Measurements from ENCODE around the gene ATP2C2.
"Not testable (repeated sequence)": the region's sequence is repeated elsewhere in the genome, so short reads cannot be mapped to it uniquely, and the experiment has no call there.

The ATP2C2 gene

DNA sequence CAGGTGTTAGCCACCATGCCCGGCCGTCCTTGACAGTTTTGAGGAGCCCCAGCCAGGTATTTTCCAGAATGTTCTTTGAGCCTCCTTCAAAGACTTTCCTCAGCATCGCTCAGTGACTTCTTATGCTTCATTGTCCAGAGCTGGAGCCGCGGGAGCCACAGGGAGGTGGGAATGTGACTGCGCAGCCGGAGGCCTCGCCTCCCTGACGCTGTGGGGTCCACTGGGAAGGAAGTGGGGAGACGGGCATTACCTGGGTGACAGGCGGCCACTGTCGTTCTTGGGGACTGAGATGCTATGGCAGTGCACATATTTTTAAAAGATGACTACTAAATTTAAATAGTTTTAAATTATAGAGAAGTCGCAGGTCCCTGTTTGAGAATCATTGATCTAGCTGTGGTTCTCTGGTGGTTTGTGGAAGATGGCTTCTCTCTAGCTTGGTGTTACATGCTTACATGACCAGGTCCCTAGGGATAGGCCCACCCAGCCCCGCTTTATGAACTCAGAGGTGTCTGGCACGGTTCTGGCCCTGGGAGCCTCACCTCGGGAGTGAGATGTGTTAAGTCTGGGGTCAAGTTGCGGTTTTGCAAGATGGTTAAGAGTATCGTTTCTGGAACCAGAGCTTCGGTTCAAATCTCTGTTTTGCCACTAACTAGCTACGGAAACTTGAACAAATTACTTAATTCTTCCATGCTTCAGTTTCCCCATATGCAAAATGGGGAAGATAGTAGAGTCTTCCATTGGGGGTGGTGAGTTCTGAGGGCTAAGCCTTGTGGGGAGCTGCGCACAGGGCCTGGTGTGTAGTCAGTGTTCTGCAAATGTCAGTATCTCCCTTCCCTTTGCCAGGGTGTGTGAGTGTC is 53.0 kb downstream of the ATP2C2 start:
- no peak for DNase-seq

DNA sequence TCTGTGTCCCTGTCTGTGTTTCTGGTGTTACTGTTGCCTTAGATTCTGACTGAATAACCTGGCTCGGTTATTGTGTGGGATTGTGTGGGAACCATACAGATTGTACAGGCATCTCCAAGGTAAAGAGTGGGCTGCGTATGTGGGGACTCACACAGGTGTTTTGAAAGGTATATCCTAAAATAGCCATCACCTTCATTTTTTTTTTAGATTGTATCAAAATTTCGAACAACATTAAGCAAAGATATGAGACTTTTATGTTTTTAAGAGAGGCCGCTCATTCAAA is 53.5 kb downstream of the ATP2C2 start:
- DNase-seq = no peak

DNA sequence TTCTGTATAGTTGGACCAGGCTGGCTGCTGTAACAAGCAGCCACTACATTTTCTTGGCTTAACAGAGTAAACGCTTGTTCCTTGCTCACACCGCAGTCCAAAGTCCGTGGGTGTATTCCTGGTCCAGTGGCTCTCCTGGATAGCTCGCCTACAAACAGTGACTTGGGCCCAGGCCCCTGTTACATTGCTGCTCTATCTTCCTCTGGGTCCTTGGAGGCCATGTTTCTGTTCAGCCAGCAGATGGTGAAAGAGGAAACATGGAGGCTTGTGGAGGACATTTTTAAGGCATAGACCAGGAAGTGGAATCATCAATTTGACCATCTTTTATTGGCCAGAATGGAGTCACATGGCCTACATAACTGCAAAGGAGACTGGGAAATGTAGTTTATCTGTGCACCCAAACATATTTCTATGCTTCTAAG is 55.1 kb downstream of the ATP2C2 start:
- no peak for DNase-seq

DNA sequence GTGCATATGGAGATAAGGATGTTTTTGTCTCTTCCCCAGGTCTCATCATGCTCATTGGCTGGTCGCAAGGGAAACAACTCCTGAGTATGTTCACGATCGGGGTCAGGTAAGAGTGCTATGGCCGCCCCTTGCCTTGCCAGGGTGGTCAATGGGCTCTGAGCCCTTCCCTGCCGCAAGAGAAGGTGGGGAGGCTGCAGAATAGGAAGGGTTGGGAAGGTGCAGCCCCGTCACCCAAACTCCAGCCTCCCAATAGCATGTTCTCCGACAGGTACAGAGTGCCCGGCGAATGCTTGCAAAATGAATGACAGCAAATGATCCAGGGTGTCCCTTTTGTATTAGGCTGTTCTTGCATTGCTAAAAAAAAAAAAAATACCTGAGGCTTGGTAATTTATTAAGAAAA is 57.4 kb downstream of the ATP2C2 start:
- no peak for DNase-seq

DNA sequence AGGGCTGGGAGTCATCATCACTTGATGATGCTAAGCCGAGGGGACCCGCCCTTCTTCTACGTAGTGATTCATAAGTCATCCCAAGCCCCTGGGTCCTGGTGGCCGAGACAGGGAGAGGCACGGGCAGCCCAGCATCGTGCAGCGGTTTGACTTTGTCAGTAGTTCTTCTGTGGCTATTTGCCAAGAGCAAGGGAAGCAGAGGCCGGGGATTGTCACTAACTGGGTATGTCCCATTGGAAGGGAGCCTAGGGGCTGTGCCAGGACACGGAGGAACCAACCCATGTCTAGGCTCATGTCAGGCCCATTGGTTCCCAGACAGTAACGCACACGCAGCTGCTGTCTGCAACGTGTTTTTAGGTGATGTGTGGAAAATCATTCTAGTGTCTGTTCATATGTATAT is 58.5 kb downstream of the ATP2C2 start:
- DNase-seq = no peak

DNA sequence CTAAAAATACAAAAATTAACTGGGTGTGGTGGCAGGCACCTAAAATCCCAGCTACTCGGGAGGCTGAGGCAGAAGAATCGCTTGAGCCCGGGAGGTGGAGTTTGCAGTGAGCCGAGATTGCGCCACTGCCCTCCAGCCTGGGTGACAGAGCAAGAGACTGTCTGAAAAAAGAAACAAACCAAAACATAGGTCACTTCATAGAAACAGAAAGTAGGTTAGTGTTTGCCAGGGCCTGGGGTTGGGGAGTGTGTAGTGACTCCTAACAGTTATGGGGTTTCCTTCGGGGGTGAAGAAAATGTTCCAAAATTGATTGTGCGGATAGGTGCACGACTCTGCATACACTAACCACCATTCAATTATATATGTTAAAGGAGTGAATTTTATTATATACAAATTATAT is 59.2 kb downstream of the ATP2C2 start:
- no peak for DNase-seq

DNA sequence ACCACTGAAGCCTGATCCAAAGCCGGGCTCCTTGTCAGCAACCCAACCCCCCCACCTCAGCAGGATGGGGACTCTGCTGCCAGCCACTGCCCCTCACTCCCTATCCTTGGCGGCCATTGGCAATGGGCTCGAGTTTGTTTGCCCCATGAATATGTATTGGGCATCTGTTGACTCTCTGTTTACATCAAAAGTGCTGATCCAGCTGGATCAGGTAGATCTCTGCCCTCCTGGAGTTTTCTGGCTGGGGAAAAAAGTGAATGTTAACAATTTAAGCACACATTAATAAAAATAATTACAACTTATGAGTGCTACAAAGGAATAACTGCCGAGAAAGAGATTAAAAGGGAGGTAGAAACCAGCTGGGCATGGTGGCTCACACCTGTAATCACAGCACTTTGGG is 62.5 kb downstream of the ATP2C2 start:
- no peak for DNase-seq

DNA sequence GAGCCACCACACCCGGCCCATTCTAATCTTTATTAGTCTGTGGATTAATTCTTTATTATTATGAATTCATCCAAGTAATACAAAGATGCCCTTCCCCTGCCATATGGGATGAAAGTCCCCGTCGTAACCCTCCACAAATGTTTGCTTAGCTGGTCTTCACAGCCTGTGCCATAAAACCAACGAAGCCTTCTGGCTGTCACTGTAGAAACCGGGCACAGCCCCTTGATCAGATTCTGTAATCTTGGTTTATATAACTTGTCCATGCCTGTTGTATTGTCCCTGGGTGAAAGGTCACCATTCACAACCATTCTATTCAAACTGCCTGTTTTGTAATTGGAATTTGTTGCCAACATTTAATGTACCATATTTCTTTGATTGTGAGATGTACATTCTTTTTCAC is 66.5 kb downstream of the ATP2C2 start:
- no peak for DNase-seq

DNA sequence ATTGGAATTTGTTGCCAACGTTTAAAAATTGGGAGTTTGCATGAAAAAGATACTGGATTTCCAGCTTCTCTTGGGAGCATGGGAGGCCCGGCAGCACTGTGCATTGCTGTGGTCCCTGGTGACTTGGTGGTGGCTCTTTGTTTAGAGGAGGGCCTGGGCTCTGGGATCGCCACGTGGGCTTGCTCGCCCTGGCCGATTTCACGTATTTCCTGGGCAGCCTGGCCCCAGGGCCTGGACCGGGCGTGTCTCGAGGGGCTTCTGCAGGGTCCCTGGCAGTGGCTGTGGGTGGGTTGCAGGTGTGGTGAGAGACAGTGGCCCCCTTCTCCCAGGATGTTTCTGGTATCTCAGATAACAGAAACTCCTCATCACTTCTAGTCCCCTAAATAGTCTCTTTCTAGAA is 67.9 kb downstream of the ATP2C2 start:
- DNase-seq = no peak

DNA sequence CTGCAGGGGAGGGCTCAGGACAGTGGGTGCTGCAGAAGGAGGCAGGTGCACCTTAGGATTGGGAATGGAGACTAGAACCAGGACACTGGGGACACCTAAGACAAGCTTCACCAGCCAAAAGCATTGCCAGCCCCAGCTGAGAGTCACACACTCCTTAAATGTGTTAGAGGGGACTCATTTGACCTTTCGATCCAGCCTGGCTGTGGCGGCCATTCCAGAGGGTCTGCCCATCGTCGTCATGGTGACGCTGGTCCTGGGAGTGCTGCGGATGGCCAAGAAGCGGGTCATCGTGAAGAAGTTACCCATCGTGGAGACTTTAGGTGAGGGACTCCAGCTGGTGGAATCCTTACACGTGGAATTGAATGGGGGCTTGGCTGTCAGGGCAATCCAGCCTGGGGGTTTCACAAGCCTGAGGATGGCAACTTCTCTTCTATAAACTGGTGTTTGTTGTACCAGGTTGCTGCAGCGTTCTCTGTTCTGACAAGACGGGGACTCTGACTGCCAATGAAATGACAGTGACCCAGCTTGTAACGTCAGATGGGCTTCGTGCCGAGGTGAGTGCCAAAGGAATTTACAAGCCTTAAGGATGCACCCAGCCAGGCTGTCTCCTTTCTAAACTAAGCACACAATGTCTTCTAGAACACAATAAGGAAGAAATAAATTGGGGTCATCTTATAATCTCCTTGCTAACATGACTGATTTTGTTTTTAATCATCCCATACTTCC is 70.8 kb downstream of the ATP2C2 start:
- DNase-seq = no peak

DNA sequence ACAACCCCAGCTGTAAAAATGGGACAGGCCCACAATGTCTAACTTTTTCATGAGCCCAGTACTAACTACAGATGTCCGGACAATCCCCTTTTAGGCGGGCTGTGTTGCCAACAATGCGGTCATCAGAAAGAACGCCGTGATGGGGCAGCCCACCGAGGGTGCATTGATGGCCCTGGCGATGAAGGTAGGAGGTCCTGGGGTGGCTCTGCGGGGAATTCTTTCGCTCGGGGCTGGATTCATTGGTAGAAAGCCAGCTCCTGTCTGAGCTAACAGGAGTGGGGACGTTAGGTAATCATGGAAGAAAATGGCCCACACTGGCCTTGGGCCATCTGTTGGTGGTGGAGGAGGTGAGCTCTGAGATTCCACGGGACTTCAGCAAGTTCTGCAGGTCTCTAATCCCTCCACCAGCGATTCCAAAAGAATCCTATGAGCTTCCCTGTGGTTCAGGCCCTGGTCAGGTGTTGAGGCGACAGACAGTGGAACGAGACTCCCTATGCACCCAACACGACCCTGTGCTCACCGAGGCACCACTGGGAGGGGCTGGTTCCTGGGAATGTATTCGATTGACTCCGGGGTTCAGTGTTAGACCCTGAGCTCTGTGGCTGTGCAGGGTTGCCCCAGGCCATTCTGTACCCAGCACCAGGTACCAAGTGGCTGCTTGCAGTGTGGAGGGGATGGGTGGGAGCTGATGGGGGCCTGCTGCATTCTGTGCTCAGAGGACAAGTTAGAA is 74.2 kb downstream of the ATP2C2 start:
- DNase-seq = no peak

DNA sequence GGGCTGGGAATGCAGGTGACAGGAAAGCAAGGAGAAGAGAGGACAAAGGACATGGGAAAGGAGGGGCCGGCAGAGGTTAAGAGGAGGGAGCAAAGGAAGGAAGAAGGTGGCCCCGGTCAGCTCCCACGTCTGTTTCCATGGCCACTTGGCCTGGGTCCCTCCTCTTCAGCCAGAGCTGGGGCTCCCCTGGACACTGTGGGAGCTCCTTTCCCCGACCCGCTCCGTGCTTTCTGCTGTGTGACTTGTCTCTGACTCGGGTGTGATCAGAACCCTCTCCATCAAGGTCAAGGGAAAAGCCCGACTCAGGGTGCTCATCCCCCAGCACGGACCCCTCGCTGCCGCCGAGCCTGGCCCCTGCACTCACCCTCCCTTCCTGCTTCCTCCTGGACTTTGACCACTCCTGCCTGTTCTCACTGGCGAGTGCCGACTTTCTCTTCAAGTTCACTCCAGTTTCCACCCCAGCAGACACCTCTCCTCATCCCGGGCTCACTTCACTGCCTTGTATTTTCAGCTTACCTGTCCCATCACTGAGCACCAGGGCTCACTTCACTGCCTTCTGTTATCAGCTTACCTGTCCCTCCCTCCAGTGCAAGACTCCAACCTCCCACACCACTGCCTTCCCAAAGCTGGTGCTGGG is 74.9 kb downstream of the ATP2C2 start:
- no peak for DNase-seq

DNA sequence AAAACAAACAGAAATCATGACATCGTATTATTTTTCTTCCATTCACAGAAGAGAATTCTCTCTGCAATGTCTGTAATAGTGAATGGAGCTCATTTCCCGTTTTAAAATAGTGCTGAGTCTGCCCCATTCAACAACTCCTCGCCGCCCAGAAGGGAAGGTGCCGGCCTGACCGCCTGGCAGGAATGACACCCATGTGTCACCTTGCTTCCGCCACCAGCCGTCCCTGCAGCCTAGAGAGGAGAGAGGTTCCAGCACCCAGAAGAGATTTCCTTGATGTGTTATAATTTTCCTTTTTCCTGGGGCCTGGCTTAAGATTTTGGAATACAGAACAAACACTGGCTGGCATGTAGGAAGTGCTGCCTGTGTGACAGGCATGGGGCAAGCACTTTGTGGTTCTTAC is 76.1 kb downstream of the ATP2C2 start:
- no peak for DNase-seq

DNA sequence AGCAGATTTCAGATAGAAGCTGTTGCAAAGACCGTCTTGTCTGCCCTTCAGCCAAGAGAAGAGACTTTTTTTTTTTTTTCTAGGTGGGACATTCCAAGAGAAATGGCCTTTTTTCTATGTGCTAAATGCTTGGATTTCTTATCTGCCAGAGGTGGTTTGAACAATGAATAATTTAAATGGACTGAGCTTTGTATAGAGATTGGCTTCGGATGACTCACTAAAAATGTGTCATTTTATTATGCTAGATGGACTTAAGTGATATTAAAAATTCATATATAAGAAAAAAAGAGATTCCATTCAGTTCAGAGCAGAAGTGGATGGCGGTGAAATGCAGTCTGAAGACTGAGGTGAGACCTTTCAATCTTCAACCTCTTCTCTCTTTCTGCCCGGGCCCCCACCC is 77.7 kb downstream of the ATP2C2 start:
- no peak for DNase-seq

DNA sequence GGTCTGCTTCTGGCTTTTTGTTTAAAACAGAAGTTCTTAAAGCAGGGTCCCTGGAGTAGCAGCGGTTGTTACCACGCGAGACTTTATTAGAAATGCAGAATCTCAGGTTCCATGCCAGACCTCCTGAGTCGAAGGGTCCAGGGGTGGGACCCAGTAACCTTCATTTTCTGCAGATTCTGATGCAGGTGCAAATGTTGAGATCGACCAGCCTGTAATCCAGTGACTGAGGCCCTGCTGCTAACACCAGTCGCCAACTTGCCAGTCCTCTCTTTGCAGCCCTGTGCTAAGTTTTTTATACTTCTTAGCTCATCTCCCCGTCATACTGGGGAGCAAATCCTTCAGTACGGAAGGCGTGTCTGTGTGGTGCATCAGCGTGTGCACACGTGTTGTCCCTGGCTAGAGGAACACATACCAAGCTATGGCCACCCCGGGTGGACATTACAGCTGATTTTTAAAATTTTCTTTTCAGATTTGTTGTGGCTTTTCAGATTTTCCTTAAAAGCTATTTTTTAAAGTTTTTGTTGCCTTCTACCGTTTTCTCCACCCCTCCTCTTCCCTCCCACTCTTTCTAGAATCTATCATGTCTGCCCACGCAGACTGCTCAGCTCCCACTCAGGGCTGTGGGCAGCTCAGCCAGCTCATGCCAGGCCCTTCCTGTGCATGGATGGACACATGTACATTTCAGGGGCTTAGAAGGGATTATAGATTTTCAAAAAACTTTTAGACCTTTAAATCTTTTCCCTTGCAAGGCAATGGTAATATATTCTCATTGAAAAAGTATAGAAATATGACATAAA is 78.5 kb downstream of the ATP2C2 start:
- no peak for DNase-seq

DNA sequence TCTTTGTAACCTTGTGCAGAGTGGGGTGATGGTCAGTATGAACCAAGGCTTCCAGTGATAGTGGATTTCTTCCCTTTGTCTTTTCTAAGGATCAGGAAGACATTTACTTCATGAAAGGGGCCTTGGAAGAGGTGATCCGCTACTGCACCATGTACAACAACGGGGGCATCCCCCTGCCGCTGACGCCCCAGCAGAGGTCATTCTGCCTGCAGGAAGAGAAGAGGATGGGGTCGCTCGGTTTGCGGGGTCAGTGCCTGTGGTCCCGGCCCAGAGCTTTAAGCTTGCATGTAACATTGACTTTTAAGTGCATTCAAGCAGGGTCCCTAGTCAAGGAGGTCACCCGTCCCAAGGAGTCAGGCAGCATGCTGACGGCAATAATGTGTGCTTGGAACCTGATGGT is 80.1 kb downstream of the ATP2C2 start:
- no peak for DNase-seq

DNA sequence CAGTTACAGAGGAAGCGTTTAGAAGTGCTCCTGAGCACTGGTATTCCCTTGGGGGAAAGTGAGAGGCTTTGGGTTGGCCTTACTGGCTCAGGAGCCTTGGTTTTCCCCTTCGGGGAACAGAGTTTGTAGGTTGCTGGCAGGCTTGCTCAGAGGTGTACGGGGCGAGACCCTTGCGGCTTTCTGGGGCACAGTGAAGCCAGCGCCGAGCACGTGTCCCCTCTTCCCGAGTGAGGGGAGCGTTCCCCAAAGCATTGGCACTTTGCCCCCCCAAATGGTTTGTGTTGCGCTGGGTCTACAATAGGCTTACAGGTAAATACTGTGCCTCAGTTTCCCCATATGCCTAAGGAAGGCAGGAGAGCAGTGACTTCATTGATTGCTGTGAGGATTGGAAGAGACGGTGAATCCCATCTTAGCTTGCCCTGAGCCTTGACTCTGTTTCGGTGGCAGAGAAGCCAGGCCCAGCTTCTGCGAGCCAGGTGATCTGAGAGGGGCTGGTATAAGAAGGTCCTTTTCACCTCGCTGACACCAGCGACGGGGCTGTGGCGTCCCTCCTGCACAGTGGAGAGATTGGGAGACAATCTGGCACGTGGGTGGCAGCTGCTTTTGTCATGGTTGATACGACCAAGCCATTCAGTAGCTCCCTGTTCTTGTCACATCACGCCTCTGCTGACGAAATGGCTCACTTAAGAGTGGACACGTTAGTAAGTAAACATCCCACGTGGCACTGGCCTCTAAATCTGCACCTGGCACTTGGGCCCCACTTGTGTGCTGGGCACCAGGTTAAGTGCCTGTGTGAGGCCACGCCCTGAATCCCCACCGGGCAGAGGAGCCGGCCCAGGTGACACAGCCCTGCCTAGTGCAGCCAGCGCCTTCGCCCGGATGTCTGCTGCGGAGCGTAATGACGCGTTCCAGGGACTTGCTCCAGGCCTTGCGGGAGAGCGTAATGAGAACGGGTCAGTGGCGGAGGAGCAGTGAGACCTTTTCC is 81.1 kb downstream of the ATP2C2 start:
- no peak for DNase-seq

DNA sequence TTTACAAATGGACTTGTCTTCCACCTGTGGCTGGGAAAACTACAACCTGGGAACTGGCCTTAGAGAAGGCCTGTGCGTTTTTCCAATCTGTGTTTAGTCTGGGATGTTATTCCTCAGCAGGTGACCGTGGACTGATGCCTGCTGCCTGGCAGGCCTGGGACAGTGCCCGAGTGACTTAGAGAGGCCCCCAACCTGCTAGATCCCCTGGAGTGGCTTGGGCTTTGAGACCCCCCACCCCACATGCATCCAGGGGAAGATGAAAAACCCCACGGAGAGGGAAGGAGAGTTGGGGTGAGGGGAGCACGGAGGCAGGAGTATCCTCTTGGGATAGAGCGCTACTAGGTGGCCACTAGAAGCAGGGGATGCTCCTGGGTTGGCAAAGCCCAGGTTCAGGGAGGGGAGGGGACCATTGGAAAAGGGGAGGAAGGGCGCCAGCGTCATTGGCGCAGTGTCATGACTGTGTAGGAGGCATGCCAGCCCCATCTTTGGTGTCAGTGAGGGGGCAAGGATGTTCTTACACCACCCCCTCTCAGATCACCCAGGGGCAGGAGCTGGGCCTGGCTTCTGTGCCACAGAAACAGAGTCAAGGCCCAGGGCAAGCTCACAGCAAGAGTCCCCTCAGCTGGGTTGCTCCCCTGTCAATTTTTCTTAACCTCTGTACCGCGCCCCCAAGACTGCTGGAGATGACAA is 82.0 kb downstream of the ATP2C2 start:
- no peak for DNase-seq

DNA sequence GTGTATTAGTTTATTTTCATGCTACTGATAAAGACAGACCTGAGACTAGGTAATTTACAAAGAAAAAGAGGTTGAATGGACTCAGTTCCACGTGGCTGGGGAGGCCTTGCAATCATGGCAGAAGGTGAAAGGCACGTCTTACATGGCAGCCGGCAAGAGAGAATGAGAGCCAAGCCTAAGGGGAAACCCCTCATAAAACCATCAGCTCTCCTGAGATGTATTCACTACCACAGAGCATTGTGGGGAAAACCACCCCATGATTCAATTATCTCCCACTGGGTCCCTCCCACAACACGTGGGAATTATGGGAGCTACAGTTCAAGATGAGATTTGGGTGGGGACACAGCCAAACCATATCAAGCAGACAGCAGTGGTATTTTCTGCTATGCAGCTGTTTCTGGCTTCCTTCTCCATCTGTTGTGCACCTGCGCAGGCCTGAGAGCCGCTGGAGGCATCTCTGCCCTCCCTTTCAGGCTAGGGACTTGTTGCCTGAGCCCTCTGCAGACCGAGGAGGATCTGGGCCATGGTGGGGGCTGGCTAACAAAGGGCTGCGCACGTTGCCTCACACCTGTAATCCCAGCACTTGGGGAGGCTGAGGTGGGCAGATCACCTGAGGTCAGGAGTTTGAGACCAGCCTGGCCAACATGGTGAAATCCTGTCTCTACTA is 82.8 kb downstream of the ATP2C2 start:
- DNase-seq = not testable (repeated sequence)

DNA sequence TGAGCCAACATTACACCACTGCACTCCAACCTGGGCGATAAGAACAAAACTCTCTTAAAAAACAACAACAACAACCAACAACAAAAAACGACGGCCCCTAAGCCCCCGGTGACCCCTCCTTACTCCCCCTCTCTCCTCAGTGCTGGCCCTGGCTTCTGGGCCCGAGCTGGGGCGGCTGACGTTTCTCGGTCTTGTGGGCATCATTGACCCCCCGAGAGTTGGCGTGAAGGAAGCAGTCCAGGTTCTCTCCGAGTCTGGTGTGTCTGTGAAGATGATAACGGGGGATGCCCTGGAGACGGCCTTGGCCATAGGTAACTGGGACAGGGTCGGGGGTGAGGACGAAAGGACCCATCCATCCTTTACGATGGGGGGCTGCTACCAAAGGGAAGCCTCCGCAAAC is 83.4 kb downstream of the ATP2C2 start:
- no peak for DNase-seq
